GM21723 (cell line): ENCODE measurements around the gene P2RX5.

Experiments used
- ATAC-seq: cut with Tn5 transposase; IDR thresholded peaks from one replicate; pipeline ENCODE4 v1.9.1; 2021; ENCODE audit warnings: mild to moderate bottlenecking, moderate library complexity; ENCODE audit not compliant: unreplicated experiment

P2RX5 gene

GRCh38 chr17:3627769-3628167, 68.2 kb downstream of the P2RX5 start:
- no peak for ATAC-seq

- ATAC-seq, result no peak
Measured at GRCh38 chr17:3626831-3627768, 68.9 kb downstream of the P2RX5 start.
